HG03159 (cell line): Measurements from ENCODE around the gene AVEN.

Experiments used
- ATAC-seq: cut with Tn5 transposase; IDR thresholded peaks from one replicate; pipeline ENCODE4 v1.9.1; 2021; ENCODE audit warnings: mild to moderate bottlenecking, moderate library complexity; ENCODE audit not compliant: unreplicated experiment

The AVEN gene

DNA sequence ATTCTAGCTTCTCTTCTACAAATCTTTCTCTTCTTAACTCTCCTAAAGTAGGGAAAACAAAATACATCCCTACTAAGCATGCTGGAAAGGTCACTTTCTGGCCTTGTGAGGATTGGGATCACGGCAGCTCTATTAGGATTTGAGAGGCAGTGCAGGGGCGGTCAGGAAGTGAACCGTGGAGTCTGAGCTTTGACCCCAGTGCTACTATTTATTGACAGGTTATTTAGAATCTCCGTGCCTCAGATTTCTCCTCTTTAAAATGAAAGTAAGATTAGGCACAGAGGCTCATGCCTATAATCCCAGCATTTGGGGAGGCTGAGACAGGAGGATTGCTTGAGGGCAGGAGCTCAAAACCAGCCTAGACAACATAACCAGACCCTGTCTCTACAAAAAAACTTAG is 112.7 kb downstream of the AVEN start:
- no peak for ATAC-seq

DNA sequence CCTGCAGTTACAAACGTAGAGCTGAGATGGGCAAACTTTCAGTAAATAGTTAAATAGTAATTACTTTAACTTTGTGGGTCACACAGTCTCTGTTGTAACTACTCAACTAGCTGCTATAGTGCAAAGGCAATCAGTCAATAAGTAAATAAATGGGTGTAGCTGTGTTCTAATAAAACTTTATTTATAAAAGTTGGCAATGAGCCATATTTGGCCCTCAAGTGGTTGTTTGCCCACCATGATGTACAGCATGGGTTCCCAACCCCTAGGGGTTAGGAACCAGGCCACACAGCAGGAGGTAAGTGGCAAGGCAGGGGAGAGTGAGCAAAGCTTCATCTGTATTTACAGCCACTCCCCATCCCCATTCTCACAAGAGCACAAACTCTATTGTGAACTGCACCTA is 115.6 kb downstream of the AVEN start:
- no peak for ATAC-seq

DNA sequence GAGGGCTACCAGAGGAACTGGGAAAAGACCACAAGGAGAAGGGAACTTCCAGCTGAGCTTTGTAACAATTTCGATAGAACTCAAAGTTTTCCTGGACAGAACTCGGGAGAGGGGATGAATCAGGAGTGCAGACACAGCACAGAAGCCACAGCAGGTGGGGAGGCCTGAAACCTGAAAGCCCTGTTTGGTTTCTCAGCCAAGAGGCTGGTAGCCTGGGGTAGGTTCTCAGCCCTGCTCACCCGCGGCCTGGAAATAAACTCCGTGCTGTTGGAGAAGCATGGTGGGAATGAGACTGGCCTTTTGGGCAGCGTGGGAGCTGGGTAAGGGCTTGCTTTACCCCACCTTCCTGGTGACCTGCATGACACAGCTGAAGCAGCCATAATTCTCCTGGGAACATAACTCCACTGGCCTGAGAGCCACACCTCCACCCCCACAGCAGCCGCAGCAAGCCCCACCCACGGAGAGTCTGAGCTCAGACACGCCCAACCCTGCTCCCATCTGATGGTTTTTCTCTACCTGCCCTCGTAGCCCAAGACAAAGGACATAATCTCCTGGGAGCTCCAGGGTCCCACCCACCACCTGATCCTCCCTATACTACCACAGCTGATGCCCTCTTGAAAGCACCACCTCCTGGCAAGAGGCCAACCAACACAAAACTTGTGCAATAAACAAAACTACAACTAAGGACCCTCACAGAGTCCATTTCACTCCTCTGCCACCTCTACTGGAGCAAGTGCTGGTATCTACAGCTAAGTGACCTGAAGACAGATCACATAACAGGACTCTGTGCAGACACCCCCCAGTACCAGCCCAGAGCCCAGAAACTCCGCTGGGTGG is 123.2 kb downstream of the AVEN start:
- ATAC-seq, result no peak

DNA sequence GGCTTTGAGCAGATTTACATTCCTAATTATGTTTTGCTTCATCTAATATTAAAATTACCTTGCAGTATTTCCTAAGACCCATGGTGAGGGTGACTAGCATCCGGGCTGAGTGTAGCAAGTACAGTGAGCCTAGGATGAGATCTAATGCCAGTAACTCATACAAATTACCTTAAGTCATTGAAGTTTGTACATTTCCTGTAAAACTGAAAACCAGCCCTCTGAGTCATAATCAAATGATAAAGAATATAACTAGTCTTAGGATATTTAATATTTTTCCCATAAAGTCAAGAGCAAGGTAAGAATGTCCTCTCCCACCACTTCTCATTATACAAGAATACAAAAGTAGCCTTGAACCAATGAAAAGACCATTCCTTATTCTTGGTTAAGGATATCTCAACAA is 125.5 kb downstream of the AVEN start:
- no peak for ATAC-seq

DNA sequence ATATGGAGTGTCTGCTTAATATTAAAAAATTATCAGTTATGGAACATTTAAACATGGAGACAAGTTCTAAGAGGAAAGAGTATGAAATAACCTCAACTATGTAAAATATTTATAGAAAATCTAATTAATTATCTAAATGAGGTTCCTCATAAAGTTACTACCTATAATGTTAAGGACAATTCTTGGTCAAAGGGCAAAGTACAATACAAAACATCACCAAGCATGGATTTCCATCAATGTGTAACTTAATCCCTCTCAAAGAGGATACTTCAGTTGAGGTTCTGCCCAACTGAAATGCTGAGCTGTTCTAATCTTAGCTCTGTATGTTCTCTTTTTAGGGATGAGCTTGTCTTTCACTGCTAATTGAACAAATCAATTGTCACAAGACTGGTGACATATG is 126.7 kb downstream of the AVEN start:
- no peak for ATAC-seq

DNA sequence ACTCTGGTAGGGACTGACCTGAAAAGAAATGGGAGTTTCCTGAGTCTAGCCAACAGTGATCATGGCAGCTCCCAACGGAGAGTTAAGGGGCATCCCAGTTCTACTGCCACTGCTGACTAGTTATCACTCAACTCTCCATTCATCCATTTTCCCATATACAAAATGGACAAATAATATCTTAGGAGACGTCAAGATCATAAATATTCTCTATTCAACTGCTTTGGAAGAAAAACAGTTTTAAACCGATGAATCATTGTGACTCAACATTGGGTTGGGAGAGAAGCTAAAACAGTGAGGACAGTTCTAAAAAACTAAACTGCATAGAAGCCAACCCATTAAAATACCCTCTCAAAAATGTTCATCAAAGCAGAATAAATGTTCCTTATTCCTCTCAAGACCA is 128.3 kb downstream of the AVEN start:
- ATAC-seq, result no peak

DNA sequence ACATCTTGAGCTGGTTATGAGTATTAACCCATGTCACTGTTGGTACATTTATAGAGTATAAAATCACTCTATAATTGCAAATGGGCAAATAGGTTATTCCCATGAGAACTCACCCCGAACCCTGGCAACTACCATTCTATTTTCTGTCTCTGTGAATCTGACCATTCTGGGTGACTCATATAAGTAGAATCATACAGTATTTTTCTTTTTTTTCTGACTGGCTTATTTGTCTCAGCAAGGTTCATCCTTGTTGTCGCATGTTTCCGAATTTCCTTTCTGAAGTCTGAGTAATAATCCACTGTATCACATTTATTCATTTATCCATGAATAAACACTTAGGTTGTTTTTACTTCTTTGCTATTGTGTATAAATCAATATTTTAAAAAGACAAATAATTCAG is 130.6 kb downstream of the AVEN start:
- no peak for ATAC-seq

DNA sequence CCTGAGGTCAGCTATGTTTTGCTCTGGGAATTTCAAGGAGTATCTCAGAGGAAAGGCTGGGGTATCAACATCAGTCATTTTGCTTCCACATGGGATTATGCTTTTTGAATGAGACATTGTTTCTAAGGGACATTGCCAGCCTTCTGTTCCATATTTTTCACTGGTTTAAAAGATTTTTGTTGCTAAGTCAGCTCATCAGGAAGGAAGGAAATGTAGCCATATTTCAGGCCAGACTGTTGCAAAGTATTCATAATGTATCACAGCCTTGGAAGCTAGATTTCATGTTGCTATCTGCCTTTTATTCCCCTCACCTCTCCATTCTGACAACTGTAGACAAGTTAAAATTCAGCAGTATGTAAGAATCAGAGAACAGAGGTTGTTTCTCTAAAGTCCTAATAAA is 131.7 kb downstream of the AVEN start:
- no peak for ATAC-seq

DNA sequence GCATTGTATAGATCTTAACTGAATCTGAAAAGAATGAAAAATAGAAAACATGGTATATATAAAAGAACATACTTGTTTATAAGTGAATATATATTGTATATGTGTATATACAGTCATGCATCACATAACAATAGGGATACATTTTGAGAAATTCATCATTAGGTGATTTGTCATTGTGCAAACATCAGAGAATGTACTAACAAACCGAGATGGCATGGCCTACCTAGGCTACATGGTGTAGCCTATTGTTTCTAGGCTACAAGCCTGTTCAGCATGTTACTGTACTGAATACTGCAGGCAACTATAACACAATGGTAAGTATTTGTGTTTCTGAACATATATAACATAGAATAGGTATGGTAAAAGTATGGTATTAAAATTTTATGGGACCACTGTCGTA is 135.3 kb downstream of the AVEN start:
- no peak for ATAC-seq

DNA sequence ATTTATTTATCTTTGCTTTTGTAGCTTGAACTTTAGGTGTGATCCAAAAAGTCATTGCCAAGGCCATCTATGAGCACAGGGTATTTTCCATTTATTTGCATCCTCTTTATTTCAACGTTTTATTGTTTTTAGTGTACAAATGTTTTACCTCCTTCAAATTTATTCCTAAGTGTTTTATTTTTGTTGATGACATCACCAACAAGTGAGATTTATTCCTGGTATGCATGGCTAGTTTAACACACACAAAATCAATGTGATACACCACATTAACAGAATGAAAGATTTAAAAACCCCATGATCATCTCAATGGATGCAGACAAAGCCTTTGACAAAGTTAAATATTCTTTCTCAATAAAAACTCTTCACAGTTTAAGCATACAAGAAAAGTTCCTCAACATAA is 137.0 kb downstream of the AVEN start:
- no peak for ATAC-seq

DNA sequence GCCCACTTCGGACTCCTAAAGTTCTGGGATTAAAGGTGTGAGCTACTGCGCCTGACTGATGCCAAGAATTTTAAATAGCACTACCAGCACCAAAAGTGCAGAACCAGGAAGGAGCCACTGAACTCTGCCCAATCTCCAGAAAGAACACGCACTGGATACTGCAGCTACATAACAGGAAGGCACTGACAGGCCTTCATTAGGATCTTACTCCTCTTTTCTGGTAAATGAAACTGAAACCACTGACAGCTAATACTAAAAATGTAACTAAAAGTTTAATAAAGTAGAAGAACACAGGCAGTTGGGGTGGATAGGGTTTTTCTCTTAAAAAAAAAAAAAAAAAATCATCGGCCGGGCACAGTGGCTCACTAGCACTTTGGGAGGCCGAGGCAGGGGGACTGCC is 144.8 kb downstream of the AVEN start:
- ATAC-seq, result peak; percentile 65

DNA sequence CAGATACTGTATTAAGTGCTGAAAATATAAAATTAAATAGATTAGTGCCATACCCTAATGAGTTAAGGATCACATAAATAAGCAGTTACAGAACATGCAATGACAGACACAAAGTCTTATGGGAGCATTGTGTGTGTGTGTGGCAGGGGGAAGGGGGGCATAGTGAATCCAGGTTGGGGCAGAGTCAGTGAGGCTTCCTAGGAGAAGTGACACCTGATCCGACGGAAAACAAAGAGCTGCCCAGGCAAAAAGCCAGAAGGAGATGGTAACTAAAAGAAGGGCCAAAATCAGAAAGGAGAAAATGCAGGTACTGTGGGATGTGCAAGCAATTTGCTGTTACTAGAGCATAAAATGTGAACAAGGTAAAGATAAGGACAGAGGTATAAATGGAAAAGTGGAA is 150.8 kb downstream of the AVEN start:
- ATAC-seq, result no peak

DNA sequence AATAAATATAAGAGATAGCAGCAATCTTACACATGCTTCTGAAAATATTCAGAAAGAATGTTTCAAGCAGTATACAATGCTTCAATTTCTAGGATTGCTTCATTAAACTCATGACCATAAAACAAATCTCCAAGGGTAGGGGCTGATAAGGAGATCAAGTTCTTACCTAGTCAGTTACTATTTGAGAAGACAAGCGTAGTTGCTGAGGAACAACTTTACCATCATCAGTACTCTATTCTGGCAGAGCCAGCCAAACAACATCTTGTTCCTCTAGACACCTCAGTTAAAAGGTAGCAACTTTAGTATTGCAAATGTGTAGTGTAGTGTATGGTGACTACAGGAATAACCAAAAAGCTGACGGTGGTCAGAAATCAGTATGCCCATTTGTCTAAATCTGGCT is 156.1 kb downstream of the AVEN start:
- no peak for ATAC-seq

DNA sequence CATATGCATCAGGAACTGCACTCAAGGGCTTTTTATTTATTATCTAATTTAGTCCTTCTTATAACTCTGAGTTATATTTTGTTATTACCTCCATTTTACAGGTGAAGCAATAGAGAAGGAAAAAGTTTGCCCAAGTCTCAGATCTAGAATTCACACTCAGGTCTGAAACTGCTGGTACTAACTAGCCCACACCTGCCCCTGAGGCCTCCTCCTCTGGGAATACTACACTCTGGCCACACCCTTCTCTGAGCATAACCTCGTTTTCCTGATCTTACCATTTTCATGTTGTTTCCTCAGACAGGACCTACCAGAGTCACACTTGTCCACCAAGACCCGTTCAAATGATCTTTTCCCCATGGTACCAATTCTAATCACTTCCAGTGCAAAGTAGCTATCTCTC is 164.8 kb downstream of the AVEN start:
- ATAC-seq, result no peak

DNA sequence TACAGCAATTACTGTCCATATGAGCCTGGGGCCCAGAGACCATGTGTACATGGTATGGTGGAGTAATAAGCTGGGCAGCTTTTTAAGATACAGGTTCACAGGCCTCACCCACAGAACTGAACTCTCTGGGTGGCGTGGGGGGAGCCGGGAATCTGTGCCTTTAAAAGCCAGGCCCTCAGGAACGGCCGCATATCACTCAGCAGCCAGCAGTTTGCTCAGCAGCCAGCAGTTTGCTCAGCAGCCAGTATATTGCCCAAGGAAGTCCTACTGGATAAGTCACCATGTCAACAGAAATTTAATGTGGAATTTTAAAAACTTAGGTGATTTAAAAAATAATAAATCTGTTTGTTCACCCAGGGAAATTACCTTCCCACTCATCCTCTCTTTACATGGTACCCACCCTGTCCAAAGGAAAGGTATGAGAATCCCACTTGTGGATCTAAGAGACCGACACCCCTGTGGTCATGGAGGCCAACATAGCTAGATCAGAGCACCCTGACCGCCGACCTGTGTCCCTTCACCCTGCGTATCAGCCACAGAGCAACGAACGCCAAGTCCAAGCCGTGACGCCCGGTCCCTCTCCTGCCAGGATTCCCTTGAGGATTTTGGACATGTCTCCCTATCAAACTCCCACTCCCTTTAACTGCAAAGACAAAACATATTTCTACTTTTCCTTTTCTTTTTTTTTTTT is 166.4 kb downstream of the AVEN start:
- no peak for ATAC-seq

DNA sequence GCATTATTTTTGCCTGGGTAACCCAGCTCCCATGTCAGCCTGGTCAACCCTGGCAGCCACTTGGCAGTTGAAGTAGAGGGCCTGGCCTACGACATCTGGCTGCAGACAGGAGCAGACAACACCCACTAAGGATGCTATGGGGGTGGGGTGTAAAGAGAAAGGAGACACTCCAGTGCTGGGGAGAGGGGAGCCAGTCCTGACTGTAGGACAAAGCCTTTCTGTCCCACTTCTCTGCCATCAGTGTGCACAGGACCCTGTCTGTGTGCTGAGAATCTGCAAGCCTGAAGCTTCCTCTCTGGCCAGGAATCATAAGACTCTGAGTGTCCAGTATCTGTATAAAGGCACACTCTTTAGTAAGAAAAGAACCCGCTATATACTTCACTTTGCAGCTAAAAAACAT is 167.0 kb downstream of the AVEN start:
- no peak for ATAC-seq

DNA sequence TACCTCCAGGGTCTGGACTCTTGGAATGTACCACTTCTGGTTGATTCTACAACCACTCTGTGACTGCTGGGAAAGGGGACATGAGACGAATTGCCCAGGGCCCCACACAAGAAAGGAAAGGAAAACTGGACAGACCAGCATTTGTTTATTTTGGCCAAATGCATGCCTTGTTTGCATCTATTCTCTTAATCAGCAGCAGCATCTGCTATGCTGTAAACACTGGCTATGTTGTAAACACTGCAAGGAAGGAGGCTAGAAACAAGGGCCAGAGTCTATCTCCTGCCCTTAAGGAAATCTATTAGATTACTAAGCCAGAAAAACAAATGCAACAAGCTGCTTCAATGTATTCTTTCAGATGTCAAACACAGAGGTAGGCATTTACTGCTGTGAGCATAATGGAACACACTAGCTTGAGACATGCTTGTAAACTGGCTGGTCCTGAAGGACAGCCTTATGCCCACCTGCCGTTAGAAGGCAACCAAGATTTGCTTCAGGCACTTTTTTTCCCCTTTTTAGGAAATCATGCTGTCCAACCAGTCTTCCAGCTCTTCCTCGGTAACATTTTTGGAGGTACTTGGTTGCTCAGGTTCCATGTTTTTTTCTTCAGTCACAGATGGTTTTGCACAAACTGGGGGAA is 172.8 kb downstream of the AVEN start:
- ATAC-seq, result no peak

DNA sequence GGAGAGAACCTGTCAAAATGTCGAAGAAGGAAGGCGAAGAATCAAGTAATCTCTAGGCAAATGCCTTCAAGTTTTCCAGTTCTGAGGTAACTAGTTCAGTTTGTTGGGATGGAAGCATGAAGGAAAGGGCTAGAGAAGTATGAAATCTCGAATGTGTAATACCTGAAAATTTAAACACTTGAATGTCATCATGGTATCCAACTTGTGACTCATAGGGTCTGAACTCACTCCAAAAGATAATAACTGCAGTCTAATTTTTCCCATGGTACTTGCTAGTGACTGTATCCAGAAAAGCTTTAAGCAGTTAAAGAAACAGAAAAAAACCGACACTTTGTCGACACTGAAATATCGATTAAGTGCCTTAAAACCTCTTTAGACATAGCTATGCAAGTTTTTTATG is 173.6 kb downstream of the AVEN start:
- no peak for ATAC-seq

DNA sequence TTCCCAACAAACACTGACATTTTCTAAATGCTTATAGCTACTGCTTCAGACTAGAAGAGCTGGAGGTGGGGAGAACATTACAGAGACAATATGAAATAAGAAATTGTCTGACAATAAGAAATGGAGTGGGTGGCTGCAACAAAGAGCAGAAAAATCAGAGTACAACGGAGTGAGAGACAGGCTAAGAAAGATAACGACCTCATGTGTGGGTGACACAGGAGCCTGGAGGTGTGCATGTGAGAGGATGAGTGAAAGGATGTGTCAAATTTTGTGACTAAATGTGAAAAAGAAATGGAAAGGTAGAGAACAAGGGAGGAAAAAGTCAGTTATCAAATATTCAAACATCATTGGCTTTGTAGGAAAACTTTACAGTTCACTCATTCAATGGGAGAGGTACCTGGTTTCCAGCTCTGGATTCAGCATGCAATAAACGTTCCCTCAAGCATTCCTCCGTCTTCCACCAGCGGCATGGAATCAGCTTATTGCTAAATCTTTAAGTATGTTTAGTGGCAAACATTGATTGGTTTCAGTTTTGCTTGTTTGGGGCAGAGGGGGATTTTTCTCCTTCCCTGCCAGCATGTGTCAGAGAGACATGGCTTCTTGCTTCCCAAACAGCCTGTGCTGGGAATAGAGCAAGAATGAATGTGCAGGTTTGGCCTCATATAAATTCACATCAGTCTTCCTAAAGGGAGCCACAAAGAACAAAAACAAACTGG is 174.5 kb downstream of the AVEN start:
- ATAC-seq, result no peak

DNA sequence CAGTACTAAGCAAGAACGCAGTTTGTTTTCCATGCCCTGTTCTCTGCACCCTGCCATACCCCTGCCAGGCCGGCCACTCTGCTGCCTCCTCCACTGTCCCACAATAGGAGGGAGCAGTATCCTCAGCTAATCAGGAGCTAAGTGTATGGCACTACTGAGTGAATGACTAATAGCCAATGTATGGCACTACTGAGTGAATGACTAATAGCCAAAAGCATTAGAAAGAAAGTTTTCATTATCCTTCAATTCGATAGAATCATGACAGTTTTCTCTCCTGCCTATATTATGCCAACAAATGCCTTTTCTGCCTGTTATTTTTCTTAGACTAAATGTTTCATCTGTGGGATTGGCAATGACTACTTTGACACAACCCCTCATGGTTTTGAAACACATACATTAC is 178.2 kb downstream of the AVEN start:
- ATAC-seq, result no peak

DNA sequence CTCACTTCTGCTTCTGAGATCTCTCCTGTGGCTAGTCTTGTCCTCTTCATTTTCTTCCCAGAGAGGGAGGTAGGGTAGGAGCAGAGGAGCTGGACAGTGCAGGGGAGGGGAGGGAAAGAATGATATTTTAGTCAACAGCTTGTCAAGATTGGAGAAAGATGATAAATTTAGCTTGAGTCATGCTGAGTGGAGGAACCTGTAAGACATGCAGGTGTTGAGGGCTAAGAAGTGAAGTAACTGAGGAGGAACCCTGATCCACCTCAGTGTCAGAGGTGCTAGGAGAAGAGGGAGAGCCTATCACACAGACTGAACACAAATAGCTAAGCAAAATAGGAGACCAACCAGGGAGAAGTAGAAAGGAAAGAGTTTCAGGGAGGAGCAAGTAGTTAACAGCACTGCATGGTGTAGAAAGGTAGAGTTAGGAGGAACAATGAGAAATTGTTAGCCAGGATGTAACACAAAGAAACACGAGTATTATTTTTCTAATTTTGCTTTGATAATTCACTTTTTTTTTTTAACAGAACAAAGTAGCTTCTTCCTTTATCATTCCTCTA is 178.9 kb downstream of the AVEN start:
- no peak for ATAC-seq
